ENCODE data around the gene KCNMA1.

The KCNMA1 gene

DNA sequence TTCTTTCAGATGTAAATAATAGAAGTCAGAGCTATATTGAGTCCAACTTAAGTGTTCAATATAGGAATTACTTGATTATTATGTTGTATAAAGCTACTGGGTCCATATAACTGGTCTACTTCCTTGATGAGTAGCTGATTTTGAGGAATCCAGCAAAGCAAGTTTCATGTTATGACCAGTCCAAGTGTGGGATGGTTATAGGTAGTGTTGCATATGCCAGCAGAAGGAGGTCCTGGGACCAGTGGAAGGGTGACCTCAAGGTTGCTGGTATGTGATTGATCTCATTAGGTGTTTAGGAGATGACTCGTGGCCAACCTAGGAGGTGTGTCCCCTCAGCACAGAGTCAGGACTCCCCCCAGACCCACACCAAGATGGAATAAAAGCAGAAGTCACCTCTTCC lies 551.5 kb downstream of the KCNMA1 start:
- DNase-seq: no peak

- no peak for DNase-seq
Observed at GRCh38 chr10:77085344-77085743, 552.3 kb downstream of the KCNMA1 start.

DNA sequence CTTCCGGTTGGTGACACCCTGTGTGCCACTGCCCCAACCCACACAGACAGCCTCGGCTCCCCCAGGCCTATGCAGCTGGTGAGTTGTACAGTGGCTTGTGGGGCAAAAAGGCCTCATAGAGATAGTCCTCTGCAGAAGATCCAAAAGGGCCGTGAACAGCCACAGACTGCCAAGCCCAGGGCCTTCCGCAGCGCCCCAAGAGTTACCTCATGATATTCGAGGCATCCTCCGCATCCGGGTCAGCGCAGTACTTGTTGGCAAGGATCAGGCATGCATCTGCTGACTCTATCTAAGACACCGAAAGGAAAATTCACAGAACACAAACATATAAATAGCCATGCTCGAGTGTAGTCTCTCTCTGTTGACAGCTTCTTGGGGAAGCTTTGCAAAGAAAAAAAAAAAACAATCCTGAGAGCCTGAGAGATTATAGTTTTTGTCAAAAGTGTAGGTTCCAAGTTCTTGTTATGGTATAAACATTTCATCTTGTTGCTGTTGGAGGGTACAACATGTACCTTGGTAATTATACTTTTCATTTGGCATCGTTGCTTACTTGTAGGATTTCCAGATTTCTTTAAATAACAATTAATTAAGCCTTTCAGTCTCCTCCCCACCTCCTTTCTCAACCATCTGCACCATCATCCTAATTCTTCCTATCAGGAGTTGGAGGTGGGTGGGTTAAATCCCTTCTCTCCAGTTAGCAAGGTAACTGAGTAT lies 553.0 kb downstream of the KCNMA1 start:
- DNase-seq: no peak

DNA sequence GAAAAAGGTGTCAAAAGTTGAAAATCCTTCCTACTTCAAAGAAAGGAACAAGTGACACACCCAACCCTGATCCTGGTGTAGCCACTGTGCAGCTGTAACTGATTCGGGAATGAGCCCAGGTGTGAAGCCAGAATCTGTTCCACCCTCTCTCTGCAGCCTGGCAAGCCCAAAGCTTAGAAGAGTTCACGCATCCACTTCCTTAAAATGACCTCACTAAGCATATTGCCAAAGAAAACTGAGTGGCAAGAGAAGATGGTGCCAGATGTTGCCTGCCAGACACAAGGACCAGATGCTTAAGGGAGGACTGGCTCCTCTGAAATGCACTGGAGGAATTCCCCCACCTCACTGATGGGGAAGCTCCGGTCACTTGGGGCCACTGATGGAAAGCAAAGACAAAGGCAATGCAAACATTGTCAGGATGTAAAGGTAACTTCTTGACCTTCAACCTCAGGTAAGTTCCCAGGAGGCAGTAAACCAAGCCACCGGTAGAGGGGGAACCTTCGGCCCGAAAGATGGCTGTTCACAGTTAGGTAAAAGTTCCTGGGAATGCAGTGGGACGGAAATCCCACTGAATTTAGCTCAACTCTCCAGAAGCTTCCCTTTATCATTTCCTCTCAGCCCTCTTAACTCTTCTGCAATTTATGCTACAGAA lies 554.9 kb downstream of the KCNMA1 start:
- no peak for DNase-seq

GRCh38 chr10:77081481-77081891 lies 556.1 kb downstream of the KCNMA1 start:
- no peak for DNase-seq

DNA sequence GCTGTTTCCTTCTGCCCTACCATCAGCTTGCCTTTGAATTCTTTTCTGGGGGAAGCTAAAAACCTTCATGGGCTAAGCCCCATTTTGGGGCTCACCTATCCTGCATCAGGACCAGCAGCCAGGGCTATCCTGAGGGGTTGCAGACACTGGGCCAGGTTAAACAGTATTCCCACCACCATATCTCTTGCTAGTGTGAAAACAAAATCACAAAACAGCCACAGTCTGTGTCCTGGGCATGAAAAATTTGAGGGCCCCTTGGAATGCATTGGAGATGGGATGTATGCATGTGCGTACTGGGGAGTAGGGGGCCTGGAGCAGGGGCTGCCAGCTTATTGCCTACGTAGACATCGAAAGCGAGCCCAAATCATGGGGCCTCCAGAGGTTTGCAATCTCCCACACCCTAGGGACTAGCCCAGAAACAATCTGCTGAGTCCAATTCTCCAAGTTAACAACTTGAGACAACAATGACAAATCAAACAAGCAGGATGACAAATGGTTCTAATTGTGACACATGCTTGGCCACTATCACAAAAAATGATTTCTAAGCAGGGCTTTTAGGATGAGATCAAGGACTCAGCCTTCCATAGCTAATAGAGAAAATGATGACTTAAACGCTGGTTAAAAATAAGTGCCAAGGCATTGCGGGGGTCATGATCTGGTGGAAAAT lies 557.1 kb downstream of the KCNMA1 start:
- no peak for DNase-seq

- no peak for DNase-seq
Observed at GRCh38 chr10:77079592-77080300, 557.9 kb downstream of the KCNMA1 start.

DNA sequence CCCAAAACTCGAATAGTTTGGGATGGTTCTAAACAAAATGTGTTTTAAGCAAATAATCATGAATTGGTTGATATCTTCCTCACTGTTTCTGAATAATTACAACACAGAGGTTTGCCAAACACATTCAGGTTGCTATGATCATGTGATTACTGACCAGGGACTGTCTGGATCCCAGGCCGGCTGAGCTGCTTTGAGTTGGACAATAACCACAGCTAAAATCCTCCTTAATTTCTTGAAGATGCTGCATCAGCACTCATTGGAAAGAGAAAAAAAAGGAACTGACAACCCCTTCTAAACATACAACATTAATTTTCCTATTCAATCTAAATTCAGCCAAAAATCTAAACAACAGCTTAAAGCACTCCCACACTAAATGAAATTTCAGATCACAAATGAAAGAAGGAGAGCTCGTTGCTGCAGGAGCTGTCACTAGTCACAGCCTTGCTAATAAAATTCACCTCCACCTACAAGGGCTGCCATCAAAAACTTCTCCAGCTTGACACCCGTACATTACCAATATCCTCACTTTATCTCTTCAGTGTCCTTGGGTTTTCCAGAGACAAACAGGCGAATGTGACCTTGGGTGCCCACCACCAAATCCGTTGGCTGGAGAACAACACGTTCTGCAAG lies 560.2 kb downstream of the KCNMA1 start:
- no peak for DNase-seq

DNA sequence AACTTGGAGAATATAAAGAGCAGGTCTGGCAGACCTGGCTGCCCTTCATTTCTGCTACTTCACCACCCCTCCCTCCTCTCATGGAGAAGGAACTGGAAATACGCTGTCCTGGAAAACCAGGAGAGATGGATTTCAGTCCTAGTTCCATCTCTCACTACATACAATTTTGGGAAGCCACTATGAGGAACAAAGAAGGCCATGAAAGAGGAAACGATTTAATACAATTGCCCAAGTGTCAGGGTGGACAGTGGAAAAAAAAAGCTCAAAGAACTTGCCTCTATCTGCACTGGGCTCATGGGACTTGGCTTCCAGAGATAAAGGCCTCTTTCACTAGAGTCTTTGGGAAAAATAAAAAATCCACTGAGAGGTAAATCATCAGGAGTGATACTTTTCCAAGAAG lies 561.7 kb downstream of the KCNMA1 start:
- DNase-seq: no peak

- no peak for DNase-seq
Observed at GRCh38 chr10:77074104-77074624, 563.4 kb downstream of the KCNMA1 start.

DNA sequence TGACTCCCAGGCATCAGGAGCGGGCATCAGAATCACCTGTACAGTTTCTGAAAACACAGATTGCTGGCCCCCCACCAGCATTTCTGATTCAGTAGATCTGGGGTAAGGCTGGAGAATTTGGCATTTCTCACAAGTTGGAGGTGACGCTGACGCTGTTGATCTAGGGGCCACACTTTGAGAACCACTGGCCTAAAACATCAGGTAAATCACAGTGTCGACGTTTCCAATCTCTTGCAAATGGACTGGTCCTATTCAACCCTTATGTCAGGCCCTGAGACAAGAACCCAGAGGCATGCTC lies 564.0 kb downstream of the KCNMA1 start:
- no peak for DNase-seq

DNA sequence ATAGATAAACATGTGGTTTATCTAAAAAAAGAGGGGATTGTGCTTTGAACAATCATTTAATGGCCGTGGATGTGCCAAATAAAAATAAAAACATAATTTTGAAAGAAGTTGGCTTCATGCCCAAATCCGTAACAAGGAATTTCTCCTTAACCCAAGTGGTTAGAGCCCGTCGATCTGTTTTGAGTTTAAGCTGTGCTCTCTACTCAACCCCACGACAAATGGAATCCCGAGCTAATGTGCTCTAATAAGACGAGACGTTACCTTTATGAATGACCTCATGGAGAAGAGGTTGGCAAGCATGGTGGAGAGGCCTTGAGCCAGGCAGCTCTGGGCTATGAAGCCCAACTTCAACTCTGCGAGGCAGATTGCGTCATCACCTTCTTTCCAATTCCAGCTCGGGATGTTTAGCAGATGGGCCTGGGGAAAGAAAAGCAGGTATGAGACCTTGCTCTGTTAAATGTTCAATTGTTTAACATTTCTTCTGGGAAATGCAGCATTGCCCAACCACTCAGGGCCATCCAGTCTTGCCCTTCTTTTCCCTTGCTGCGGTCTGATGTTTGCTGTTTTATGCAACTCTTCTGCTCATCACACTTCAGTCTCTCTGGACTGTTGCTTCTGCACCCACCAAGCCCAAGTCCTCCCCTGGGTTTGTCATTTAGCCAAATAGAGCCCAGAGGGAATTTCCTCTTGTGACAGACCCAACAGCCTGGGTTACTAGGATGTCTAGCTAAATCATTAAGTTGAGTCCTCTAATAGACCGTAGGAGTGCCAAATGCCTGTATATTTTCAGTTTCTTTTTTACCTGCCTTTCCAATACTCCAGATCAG lies 564.6 kb downstream of the KCNMA1 start:
- DNase-seq: no peak

DNA sequence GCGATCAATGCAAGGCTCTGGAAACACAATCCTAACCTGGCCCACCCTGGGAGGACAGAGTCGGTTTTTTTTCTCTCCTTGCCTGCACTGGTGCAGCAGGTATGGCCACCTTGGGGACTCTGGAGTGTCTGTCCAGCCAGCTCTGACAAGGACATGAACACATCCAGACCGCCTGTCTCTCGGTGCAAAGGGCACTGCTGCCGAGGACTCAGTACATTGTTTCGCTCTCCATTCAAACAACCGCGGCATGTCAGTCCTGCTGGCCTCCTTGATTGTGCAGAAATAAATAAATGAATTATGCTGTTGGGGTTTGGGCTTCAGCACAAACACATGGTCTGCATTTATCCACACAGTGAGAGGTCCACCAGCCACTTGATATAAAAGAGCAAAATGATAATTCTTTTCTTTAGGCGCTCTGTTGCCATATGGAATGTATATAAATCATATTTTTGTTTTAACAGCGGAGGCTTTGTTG lies 565.2 kb downstream of the KCNMA1 start:
- no peak for DNase-seq

DNA sequence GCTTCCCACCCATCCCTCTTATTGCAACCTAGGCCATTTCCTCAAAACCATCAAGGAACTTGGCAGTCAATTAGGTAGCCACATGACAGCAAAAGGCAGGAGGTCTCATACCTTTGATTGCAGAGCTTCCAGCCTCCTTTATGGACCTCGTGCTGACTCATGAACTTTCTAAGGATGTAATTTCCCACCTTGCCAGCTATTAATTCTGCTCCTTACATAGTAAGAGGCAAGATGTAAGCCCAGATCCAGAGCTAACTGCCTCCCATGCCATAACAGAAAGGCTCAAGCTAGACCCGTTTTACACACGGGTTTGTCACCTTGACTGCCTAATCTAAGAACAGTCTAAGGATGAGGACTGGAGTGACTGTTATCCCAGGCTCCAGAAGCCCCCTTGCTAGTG lies 565.7 kb downstream of the KCNMA1 start:
- no peak for DNase-seq

DNA sequence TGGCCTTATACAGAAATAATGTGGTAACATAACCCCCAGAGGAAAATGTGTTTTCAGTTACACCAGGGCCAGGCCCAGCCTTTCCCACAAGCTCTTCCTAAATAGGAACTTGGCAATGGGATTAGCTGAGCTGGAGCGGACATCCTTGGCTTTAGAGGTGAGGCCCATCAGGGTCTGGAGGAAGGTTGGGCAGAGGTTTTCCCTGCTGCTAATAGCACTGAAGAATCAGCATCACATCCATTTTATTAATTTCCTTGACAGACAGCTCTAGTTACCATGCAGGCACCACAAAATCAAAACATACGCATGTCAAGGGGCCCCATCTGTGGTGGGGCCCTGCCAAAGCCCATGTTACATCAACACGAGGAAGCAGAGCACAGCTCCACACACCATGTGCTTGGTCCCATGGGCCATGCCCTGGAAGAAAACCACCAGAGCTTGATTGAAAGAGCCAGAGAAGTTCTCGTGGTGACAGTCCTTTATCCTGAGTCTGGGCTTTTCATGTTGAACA lies 566.6 kb downstream of the KCNMA1 start:
- DNase-seq: no peak

- DNase-seq: no peak
Observed at GRCh38 chr10:77070346-77070745, 567.3 kb downstream of the KCNMA1 start.

GRCh38 chr10:77068969-77069368 lies 568.6 kb downstream of the KCNMA1 start:
- no peak for DNase-seq

DNA sequence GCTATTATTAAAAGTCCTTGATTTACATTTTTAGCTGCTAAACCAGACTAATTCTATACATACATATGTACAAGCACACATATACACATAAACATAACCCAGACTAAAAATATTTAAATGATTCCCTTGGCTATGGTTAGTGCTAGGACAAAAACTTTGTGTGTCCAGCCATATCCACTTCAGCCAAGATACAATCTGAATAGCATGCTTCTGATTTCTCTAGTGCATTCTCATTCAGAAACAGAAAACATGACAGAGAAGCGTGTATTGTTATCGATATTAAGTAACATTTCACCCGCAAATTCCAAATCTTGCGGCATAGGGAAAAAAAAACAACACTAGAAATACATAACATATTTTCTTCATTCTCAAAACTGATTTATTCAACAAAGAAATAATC lies 569.3 kb downstream of the KCNMA1 start:
- no peak for DNase-seq

- no peak for DNase-seq
Observed at GRCh38 chr10:77062381-77062780, 575.2 kb downstream of the KCNMA1 start.

DNA sequence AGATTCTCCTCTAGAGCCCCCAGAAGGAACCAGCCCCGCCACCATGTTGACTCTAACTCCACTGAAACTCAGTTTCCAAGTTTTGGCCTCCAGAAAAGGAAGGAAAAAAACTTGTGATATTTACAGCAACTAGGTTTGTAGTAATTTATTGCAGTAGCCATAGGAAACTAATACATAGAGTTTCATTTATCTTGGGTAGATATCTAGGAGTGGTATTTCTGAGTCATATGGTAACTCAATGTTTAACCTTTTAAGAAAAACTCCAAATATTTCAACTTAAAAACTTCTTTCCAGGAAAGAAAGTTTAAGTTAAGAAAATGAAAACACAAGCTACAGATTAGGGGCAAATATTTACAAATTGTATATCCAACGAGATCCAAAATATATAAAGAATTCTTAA lies 576.7 kb downstream of the KCNMA1 start:
- DNase-seq: no peak

GRCh38 chr10:77056650-77057049 lies 581.0 kb downstream of the KCNMA1 start:
- DNase-seq: no peak

- DNase-seq: no peak
Observed at GRCh38 chr10:77052593-77052992, 585.0 kb downstream of the KCNMA1 start.

All from activated gamma-delta T cell treated with Interleukin-2 at 50 U/mL for 16 hours (primary cell).